Neural cell (in vitro differentiated cells): ENCODE results near the gene PAPOLA. TPM values are rescaled to one million over a fixed set of nuclear protein-coding genes. Genes with fewer than 3 reads are reported as not detected.

Experiments
- H2AFZ ChIP-seq: fragments of 200-600, 300-800 bp; sonication (generic), shearing (Covaris generic); 2 replicates; pipeline ENCODE4 v1.6.0; 2014; ENCODE audit warnings: low read depth, mild to moderate bottlenecking, antibody characterized with exemption, low read length, moderate library complexity
- H3F3A ChIP-seq: fragments of 200-600 bp; shearing (Covaris generic); 2 replicates; pipeline ENCODE4 v1.6.1; 2016; ENCODE audit warnings: mild to moderate bottlenecking, moderate library complexity, mixed read lengths, antibody characterized with exemption, low read length; ENCODE audit not compliant: insufficient read depth, poor library complexity, severe bottlenecking
- H3K27ac ChIP-seq: fragments of 200-600, 300-800 bp; sonication (generic), shearing (Covaris generic); 2 replicates; pipeline ENCODE4 v1.5.1; 2014; ENCODE audit warnings: mild to moderate bottlenecking, low read length, moderate library complexity
- H3K27me3 ChIP-seq: fragments of 300-800, 200-600 bp; sonication (generic), shearing (Covaris generic); 2 replicates; pipeline ENCODE4 v1.6.0; 2014; ENCODE audit warnings: mild to moderate bottlenecking, low read depth, low read length, moderate library complexity; ENCODE audit not compliant: insufficient read depth
- H3K36me3 ChIP-seq: fragments of 300-800, 200-600 bp; sonication (generic), shearing (Covaris generic); 2 replicates; pipeline ENCODE4 v1.5.1; 2014; ENCODE audit warnings: mild to moderate bottlenecking, antibody characterized with exemption, low read length, moderate library complexity; ENCODE audit not compliant: insufficient read depth
- H3K4me2 ChIP-seq: fragments of 300-800, 200-600 bp; sonication (generic), shearing (Covaris generic); 2 replicates; pipeline ENCODE4 v1.6.0; 2014; ENCODE audit warnings: mild to moderate bottlenecking, low read length
- H3K4me3 ChIP-seq: fragments of 300-800, 200-600 bp; sonication (generic), shearing (Covaris generic); 2 replicates; pipeline ENCODE4 v1.5.1; 2014; ENCODE audit warnings: mild to moderate bottlenecking, low read length, moderate library complexity
- H3K79me2 ChIP-seq: fragments of 200-600 bp; shearing (Covaris generic); replicated peaks from 2 replicates; pipeline ENCODE4 v1.6.0; 2014; ENCODE audit warnings: mild to moderate bottlenecking, low read length, moderate library complexity; ENCODE audit not compliant: insufficient read depth
- H3K9ac ChIP-seq: fragments of 300-800, 200-600 bp; sonication (generic), shearing (Covaris generic); 2 replicates; pipeline ENCODE4 v1.6.1; 2016; ENCODE audit warnings: mild to moderate bottlenecking, low read length, mixed read lengths
- H3K9me2 ChIP-seq: fragments of 200-600 bp; shearing (Covaris generic); 2 replicates; pipeline ENCODE4 v1.6.1; 2016; ENCODE audit warnings: mild to moderate bottlenecking, low read length, mixed read lengths; ENCODE audit not compliant: insufficient read depth
- H3K9me3 ChIP-seq: fragments of 200-600, 300-800 bp; sonication (generic), shearing (Covaris generic); 2 replicates; pipeline ENCODE4 v1.6.1; 2016; ENCODE audit warnings: mild to moderate bottlenecking, mixed run types, low read length, moderate library complexity, mixed read lengths
- H4K20me1 ChIP-seq: fragments of 200-600 bp; shearing (Covaris generic); 2 replicates; pipeline ENCODE4 v1.6.1; 2016; ENCODE audit warnings: mild to moderate bottlenecking, mixed run types; ENCODE audit not compliant: insufficient read depth
- CTCF ChIP-seq: fragments of 450-650 bp; IDR thresholded peaks from 2 replicates; pipeline ENCODE4 v1.5.1; 2014; ENCODE audit warnings: antibody characterized with exemption, mild to moderate bottlenecking, moderate library complexity; ENCODE audit not compliant: poor library complexity, severe bottlenecking
- EP300 ChIP-seq: fragments of 450-650 bp; conservative IDR thresholded peaks from 2 replicates; pipeline ENCODE4 v1.6.1; 2014; ENCODE audit warnings: antibody characterized with exemption, mild to moderate bottlenecking, moderate library complexity; ENCODE audit not compliant: poor library complexity, severe bottlenecking
- EZH2 ChIP-seq: fragments of 200-600, 300-800 bp; shearing (Covaris generic), sonication (generic); IDR thresholded peaks from 2 replicates; pipeline ENCODE4 v1.6.1; 2014; ENCODE audit warnings: antibody characterized with exemption, low read length, borderline replicate concordance, mild to moderate bottlenecking; ENCODE audit not compliant: insufficient read depth, poor library complexity, severe bottlenecking
- MXI1 ChIP-seq: fragments of 450-650 bp; conservative IDR thresholded peaks from 2 replicates; pipeline ENCODE4 v1.6.1; 2014; ENCODE audit warnings: antibody characterized with exemption, mild to moderate bottlenecking; ENCODE audit not compliant: poor library complexity, severe bottlenecking
- POLR2AphosphoS5 ChIP-seq: IDR thresholded peaks from 2 replicates; pipeline ENCODE4 v1.6.1; 2012
- RAD21 ChIP-seq: fragments of 450-650 bp; conservative IDR thresholded peaks from 2 replicates; pipeline ENCODE4 v1.6.1; 2014; ENCODE audit warnings: antibody characterized with exemption, mild to moderate bottlenecking, moderate library complexity
- REST ChIP-seq: IDR thresholded peaks from 2 replicates; pipeline ENCODE4 v1.6.1; 2012; ENCODE audit warnings: borderline replicate concordance
- SMC3 ChIP-seq: fragments of 450-650 bp; conservative IDR thresholded peaks from 2 replicates; pipeline ENCODE4 v1.6.1; 2014; ENCODE audit warnings: antibody characterized with exemption, mild to moderate bottlenecking, moderate library complexity; ENCODE audit not compliant: poor library complexity
- TAF1 ChIP-seq: IDR thresholded peaks from 2 replicates; pipeline ENCODE4 v1.6.1; 2012; ENCODE audit warnings: low read depth
- polyA plus RNA-seq: library from polyadenylated mRNA; depleted of rRNA; stranded (reverse); fragments of >200 nt; gene quantifications from 2 replicates; pipeline ENCODE4 v1.2.3, GENCODE V29; 2014

Gene PAPOLA
- polyA plus RNA-seq, 1 donor from 2014 or later = 150 TPM

GRCh38 chr14:96598332-96598928 lies 96.2 kb downstream of the PAPOLA start:
- Histone ChIP-seq H3K36me3 (no peaks in the 10 kb centered on the region), H3K27me3 (no peaks in the 10 kb centered on the region), H3K9ac (no peak overlapping the region), H4K20me1 (no peaks in the 10 kb centered on the region), H3K9me3 (no peaks in the 10 kb centered on the region), H3K4me3 (no peak overlapping the region), H3F3A (no peaks in the 10 kb centered on the region), H2AFZ (no peak overlapping the region), H3K27ac (no peak overlapping the region), H3K79me2 (no peaks in the 10 kb centered on the region), H3K4me2 (no peak overlapping the region), H3K9me2 (no peaks in the 10 kb centered on the region)
- TF ChIP-seq MXI1 (no peak), CTCF (no peak), TAF1 (no peak), REST (no peak), SMC3 (no peak), EZH2 (no peak), RAD21 (no peak), POLR2AphosphoS5 (no peak), EP300 (no peak)

GRCh38 chr14:96599076-96599475 lies 96.9 kb downstream of the PAPOLA start:
- H3F3A ChIP-seq = no peaks in the 10 kb centered on the region
- no peak overlapping the region for H2AFZ ChIP-seq
- H3K9me2 ChIP-seq = no peaks in the 10 kb centered on the region
- TF ChIP-seq EZH2 (no peak), POLR2AphosphoS5 (no peak), CTCF (no peak), REST (no peak), TAF1 (no peak), EP300 (no peak), RAD21 (no peak), MXI1 (no peak), SMC3 (no peak)
- no peaks in the 10 kb centered on the region for H3K36me3 ChIP-seq
- H3K27ac ChIP-seq = no peak overlapping the region
- H3K9ac ChIP-seq = no peak overlapping the region
- H4K20me1 ChIP-seq = no peaks in the 10 kb centered on the region
- H3K9me3 ChIP-seq = no peaks in the 10 kb centered on the region
- H3K79me2 ChIP-seq = no peaks in the 10 kb centered on the region
- H3K4me3 ChIP-seq = no peak overlapping the region
- no peak overlapping the region for H3K4me2 ChIP-seq
- no peaks in the 10 kb centered on the region for H3K27me3 ChIP-seq
